Lung (tissue), 12 donors: ENCODE results near the gene ELF3. TPM values are rescaled to one million over a fixed set of nuclear protein-coding genes. Genes with fewer than 3 reads are reported as not detected.
"Not testable (repeated sequence)": the region's sequence is repeated elsewhere in the genome, so short reads cannot be mapped to it uniquely, and the experiment has no call there.

Experiments used
- ATAC-seq: fragments of 200-7000 bp; cut with Tn5 transposase; one replicate; pipeline ENCODE4 v1.9.1; 2020; ENCODE audit warnings: moderate number of reproducible peaks; ENCODE audit not compliant: insufficient read depth, low FRiP score
- DNase-seq, 3 donors: peaks; one replicate each; pipeline ENCODE4 v3.0.0-alpha.2; 2013 to 2017
- H3K27ac ChIP-seq, 2 donors: one replicate each; pipeline ENCODE4 v1.5.1; 2013; ENCODE audit warnings: mild to moderate bottlenecking in 2 of 2, moderate library complexity in 2 of 2, control low read depth in 1 of 2, inconsistent platforms in 1 of 2, low read depth in 1 of 2, low read length in 1 of 2
- H3K27me3 ChIP-seq, 3 donors: one replicate each; pipeline ENCODE4 v1.5.1; 2013; ENCODE audit warnings: low read length in 2 of 3; ENCODE audit not compliant: control insufficient read depth in 3 of 3, insufficient read depth in 3 of 3
- H3K36me3 ChIP-seq, 4 donors: one replicate each; pipeline ENCODE4 v1.5.1; 2013; ENCODE audit warnings: low read length in 4 of 4, mild to moderate bottlenecking in 1 of 4, moderate library complexity in 1 of 4; ENCODE audit not compliant: control insufficient read depth in 4 of 4, insufficient read depth in 4 of 4
- H3K4me1 ChIP-seq, 5 donors: one replicate each; pipeline ENCODE4 v1.5.1; 2013; ENCODE audit warnings: low read length in 5 of 5, mild to moderate bottlenecking in 2 of 5, moderate library complexity in 1 of 5; ENCODE audit not compliant: control insufficient read depth in 5 of 5, insufficient read depth in 5 of 5
- H3K4me3 ChIP-seq: one replicate; pipeline ENCODE4 v1.5.1; 2013; ENCODE audit warnings: mild to moderate bottlenecking, control low read depth, moderate library complexity
- H3K9ac ChIP-seq, 2 donors: one replicate each; pipeline ENCODE4 v1.5.1; 2013; ENCODE audit warnings: low read length in 2 of 2, control low read depth in 1 of 2; ENCODE audit not compliant: insufficient read depth in 1 of 2
- H3K9me3 ChIP-seq, 4 donors: one replicate each; pipeline ENCODE4 v1.5.1; 2013; ENCODE audit warnings: low read length in 3 of 4, mild to moderate bottlenecking in 1 of 4, moderate library complexity in 1 of 4; ENCODE audit not compliant: control insufficient read depth in 4 of 4, insufficient read depth in 3 of 4
- WGBS, 2 donors: extraction: QIAGEN DNeasy Blood & Tissue Kit; methylation state at CpG; one replicate each; pipeline ENCODE4 v1.1.7; 2013; 5-methylcytosine and 5-hydroxymethylcytosine counted together
- polyA plus RNA-seq, 2 donors: library from polyadenylated mRNA; stranded (reverse); fragments of 200-250 nt; gene quantifications; one replicate each; pipeline ENCODE4 v1.2.1, GENCODE V29; 2013
- total RNA-seq, 2 donors: library from RNA; depleted of rRNA in 1 of 2; stranded (reverse); fragments of >200 nt in 1 of 2; gene quantifications; one replicate each; pipeline ENCODE4 v1.2.1, GENCODE V29; 2014 to 2021
- TF ChIP-seq, protein P1 (sequence below): IDR thresholded peaks from 2 replicates; pipeline ENCODE4 v1.5.1; 2012; ENCODE audit warnings: mild to moderate bottlenecking; ENCODE audit errors: control extremely low read depth, extremely low read depth
- donor health status: control.
- donor health status: control.
- donor health status: Bipolar disorder and iron deficiency.
- donor health status: healthy.
- donor health status: DM: yes; HTN: yes; CAD: no.

The ELF3 gene
- total and polyA plus RNA-seq, 4 donors = 143 to 219 (median 149) TPM

DNA sequence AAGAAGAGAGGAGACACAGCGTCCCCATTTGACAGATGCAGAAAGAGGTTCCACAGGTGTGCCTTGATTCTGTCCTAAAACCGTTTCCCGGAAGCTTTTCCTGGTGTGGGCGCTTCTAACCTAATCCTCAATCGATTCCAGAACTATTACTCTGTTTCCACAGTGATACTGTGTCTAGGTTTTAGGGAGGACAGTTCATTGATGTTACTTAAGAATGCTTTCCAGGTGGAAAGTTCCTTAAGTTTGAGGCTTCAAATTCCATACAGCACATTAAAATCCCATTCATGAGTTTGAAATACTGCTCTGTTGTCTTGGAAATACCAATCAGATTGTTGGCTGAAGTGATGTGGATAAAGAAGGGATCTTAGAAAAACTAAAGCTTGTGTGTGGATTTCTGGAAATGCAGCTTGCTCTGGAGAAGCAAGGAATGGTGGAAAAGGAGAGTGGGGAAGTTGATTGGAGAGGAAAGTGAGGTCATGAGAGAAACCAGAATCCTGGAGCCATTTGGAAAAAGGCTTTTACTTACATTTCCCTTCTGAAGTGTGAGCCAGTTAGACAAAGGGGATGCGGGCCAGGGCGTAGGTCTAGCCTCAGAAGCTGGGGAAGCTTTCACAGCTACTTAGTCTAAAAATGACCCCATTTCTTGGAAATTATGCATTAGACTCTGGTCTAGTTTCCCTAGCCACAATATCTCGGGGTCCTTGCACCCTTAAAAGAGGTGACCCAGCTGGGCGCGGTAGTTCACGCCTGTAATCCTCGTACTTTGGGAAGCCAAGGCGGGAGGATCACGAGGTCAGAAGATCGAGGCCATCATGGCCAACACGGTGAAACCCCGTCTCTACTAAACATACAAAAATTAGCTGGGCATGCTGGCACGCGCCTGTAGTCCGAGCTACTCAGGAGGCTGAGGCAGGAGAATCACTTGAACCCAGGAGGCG is 6.7 kb downstream of the ELF3 start:
- Histone ChIP-seq H3K4me3 (no peak overlapping the region), H3K4me1 (peaks cover 0 to 10% (median 0%) of the 10 kb centered on the region in 5 donors), H3K27ac (peak overlapping the region in 1 of 2 donors; percentile 81), H3K27me3 (no peaks in the 10 kb centered on the region), H3K9ac (no peak overlapping the region), H3K36me3 (peaks cover 0 to 11% (median 0%) of the 10 kb centered on the region in 4 donors), H3K9me3 (no peaks in the 10 kb centered on the region)
- TF ChIP-seq, protein P1, sequence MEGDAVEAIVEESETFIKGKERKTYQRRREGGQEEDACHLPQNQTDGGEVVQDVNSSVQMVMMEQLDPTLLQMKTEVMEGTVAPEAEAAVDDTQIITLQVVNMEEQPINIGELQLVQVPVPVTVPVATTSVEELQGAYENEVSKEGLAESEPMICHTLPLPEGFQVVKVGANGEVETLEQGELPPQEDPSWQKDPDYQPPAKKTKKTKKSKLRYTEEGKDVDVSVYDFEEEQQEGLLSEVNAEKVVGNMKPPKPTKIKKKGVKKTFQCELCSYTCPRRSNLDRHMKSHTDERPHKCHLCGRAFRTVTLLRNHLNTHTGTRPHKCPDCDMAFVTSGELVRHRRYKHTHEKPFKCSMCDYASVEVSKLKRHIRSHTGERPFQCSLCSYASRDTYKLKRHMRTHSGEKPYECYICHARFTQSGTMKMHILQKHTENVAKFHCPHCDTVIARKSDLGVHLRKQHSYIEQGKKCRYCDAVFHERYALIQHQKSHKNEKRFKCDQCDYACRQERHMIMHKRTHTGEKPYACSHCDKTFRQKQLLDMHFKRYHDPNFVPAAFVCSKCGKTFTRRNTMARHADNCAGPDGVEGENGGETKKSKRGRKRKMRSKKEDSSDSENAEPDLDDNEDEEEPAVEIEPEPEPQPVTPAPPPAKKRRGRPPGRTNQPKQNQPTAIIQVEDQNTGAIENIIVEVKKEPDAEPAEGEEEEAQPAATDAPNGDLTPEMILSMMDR = no peak
- no peak for ATAC-seq
- 76 to 96% methylated on average over 21 of the region's 21 CpGs for WGBS, 2 donors
- DNase-seq = peak in 1 of 3 donors; percentile 18

DNA sequence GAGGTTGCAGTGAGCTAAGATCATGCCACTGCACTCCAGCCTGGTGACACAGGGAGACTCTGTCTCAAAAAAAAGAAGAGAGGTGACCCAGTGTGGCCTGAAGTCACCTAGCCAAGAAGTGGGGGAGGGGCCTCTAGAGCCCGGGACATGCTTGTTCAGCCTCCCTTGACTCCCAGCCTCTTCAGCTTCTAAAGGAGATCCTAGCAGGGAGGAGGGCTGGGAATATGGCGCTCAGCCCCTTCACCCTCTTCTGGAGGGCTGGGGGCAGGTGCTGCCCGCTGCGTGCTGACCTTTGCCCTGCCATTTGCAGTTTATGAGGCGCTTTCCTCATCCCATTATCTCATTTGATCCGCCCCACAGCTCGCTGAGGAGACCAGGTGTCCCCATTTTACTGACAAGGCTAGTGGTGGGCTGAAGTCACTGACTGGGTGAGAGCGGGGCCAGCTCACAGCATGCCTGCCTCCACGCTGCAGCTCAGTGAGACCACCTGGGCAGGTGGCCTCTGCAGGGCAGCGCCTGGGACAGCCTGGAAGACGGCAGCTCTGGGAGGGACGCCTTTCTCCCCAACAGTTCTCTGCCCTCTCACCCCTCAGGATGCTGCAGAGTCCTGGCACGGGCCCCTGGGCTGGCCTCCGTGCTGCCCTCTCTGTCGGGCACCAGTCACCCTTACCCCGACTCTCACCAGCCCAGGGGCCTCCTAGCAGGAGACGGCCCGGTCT is 7.5 kb downstream of the ELF3 start:
- H3K4me3 ChIP-seq = no peak overlapping the region
- H3K4me1 ChIP-seq = peaks cover 0 to 10% (median 0%) of the 10 kb centered on the region in 5 donors
- ATAC-seq (no peak), DNase-seq (peak in 1 of 3 donors; percentile 26)
- H3K27me3 ChIP-seq = no peaks in the 10 kb centered on the region
- WGBS, 2 donors = 53 to 72% methylated on average over 18 of the region's 18 CpGs
- peaks cover 0 to 11% (median 0%) of the 10 kb centered on the region in 4 donors for H3K36me3 ChIP-seq
- peak overlapping the region in 1 of 2 donors; percentile 82 for H3K27ac ChIP-seq
- TF ChIP-seq, protein P1 = no peak
- H3K9me3 ChIP-seq = no peaks in the 10 kb centered on the region
- no peak overlapping the region for H3K9ac ChIP-seq

DNA sequence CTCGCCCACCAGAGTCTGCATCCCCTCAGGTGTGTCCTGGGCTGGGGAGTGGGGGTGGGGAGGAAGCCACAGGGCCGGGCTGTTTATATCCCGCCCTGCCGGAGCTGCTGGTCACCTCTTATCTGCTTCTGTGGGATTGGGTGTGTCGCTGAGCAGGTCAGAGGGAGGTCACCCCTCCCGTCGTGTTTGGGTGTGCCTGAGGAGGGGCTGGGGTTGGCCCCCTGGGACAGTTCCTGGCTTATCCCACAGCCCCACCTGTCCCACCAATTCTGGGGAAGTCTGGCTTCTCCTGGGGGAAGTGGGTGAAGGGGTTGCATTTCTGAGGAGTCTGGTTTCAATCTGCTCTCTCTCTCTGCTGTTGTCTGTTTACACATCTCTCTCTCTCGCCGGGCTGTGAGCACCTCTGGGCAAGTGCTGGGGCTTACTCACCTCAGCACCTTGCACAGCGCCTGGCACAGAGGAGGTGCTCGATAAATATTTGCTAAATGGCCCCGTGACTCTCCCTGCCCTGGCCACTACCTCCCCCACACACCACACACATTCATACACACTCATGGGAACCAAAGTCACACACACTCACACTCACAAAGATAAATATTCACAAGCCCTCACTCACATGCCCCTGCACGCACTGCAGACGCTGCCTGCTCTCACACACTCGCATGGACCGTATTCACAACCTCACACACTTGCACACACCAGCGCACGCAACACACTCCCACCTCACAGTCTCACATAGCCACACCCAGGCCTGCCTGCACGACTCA is 8.3 kb downstream of the ELF3 start:
- WGBS, 2 donors = 46 to 60% methylated on average over 19 of the region's 19 CpGs
- Histone ChIP-seq H3K4me3 (no peak overlapping the region), H3K27ac (peak overlapping the region in 1 of 2 donors; percentile 87), H3K36me3 (peaks cover 0 to 8% (median 0%) of the 10 kb centered on the region in 4 donors), H3K27me3 (no peaks in the 10 kb centered on the region), H3K9ac (no peak overlapping the region), H3K4me1 (peaks cover 0 to 10% (median 0%) of the 10 kb centered on the region in 5 donors), H3K9me3 (no peaks in the 10 kb centered on the region)
- peak; percentile 31 to 69 (median 55) for DNase-seq
- peak; percentile 42 for ATAC-seq
- TF ChIP-seq, protein P1 = no peak

DNA sequence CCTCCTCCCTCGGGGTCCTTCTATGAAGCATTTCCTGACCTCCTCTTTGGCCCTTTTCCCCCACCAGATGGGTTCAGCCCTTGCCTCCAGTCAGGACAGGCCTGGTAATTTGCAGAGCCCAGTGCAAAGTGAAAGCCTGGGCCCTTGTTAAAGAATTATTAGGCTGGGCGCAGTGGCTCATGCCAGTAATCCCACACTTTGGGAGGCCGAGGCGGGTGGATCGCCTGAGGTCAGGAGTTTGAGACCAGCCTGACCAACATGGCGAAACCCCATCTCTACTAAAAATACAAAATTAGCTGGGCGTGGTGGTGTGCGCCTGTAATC is 8.8 kb downstream of the ELF3 start:
- not testable (repeated sequence) for DNase-seq, H3K36me3 ChIP-seq, H3K9me3 ChIP-seq, H3K9ac ChIP-seq, H3K4me3 ChIP-seq, H3K27me3 ChIP-seq, ATAC-seq
- H3K27ac ChIP-seq = peak overlapping the region in 1 of 2 donors; percentile 87
- H3K4me1 ChIP-seq = peaks cover 0 to 10% (median 0%) of the 10 kb centered on the region in 5 donors
- 77 to 80% methylated on average over 8 of the region's 8 CpGs for WGBS, 2 donors
